PC-3 (cell line): ENCODE measurements around the gene KRT25.

Source experiments
- EZH2phosphoT487 ChIP-seq: fragments of 300-600 bp; sonication (generic); IDR thresholded peaks from 2 replicates; pipeline ENCODE4 v1.6.1; 2018; ENCODE audit warnings: mild to moderate bottlenecking, antibody characterized with exemption, low read length, borderline replicate concordance
- TF ChIP-seq, protein P1 (sequence below): fragments of 300-600 bp; sonication (generic); conservative IDR thresholded peaks from 2 replicates; pipeline ENCODE4 v1.5.1; 2017; ENCODE audit warnings: antibody characterized with exemption, low read depth, mild to moderate bottlenecking, low read length

DNA sequence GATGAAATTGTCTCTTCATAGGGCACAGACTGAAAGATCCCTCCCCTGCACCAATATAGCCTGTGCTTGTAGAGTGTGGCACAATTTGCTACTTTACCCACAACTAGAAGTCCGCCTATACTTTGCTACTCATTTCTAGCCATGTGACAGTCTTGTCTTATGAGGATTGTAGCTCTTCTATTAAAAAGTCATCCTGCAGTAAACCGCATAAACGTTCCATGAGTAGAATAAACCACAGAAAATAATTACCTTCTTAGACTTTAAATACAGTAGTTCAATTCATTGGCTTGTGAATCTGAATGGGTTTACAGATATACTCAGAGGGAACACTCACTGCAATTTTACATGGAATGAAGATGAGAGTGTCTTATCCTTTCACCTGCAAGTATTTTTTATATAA, 22.8 kb upstream of the KRT25 start:
- TF ChIP-seq, protein P1, sequence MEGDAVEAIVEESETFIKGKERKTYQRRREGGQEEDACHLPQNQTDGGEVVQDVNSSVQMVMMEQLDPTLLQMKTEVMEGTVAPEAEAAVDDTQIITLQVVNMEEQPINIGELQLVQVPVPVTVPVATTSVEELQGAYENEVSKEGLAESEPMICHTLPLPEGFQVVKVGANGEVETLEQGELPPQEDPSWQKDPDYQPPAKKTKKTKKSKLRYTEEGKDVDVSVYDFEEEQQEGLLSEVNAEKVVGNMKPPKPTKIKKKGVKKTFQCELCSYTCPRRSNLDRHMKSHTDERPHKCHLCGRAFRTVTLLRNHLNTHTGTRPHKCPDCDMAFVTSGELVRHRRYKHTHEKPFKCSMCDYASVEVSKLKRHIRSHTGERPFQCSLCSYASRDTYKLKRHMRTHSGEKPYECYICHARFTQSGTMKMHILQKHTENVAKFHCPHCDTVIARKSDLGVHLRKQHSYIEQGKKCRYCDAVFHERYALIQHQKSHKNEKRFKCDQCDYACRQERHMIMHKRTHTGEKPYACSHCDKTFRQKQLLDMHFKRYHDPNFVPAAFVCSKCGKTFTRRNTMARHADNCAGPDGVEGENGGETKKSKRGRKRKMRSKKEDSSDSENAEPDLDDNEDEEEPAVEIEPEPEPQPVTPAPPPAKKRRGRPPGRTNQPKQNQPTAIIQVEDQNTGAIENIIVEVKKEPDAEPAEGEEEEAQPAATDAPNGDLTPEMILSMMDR: no peak
- no peak for TF ChIP-seq EZH2phosphoT487
